Parathyroid adenoma (tissue), 2 donors: ENCODE measurements around the gene CEP104.

Experiments
- H2AFZ ChIP-seq: fragments of 300-600 bp; sonication (generic); one replicate; pipeline ENCODE4 v1.7.0; 2017; ENCODE audit warnings: antibody characterized with exemption, mild to moderate bottlenecking
- H3K27ac ChIP-seq: fragments of 300-600 bp; sonication (generic); one replicate; pipeline ENCODE4 v1.7.0; 2017
- H3K27me3 ChIP-seq: fragments of 300-600 bp; sonication (generic); one replicate; pipeline ENCODE4 v1.7.0; 2017; ENCODE audit warnings: low read length; ENCODE audit not compliant: control insufficient read depth, insufficient read depth
- H3K36me3 ChIP-seq: fragments of 300-600 bp; sonication (generic); one replicate; pipeline ENCODE4 v1.7.0; 2017; ENCODE audit warnings: low read length; ENCODE audit not compliant: control insufficient read depth, insufficient read depth
- H3K4me1 ChIP-seq: fragments of 300-600 bp; sonication (generic); one replicate; pipeline ENCODE4 v1.7.0; 2017; ENCODE audit warnings: control low read depth
- H3K4me2 ChIP-seq: fragments of 300-600 bp; sonication (generic); one replicate; pipeline ENCODE4 v1.7.0; 2017; ENCODE audit warnings: low read length
- H3K4me3 ChIP-seq: fragments of 300-600 bp; sonication (generic); one replicate; pipeline ENCODE4 v1.7.0; 2017; ENCODE audit warnings: low read depth, low read length
- H3K79me2 ChIP-seq: fragments of 300-600 bp; sonication (generic); one replicate; pipeline ENCODE4 v1.7.0; 2017; ENCODE audit warnings: control low read depth
- H3K9ac ChIP-seq: fragments of 300-600 bp; sonication (generic); one replicate; pipeline ENCODE4 v1.7.0; 2017; ENCODE audit warnings: mild to moderate bottlenecking
- H3K9me3 ChIP-seq: fragments of 300-600 bp; sonication (generic); one replicate; pipeline ENCODE4 v1.7.0; 2017; ENCODE audit warnings: low read length; ENCODE audit not compliant: control insufficient read depth
- TF ChIP-seq, protein P1 (sequence below): fragments of 300-600 bp; sonication (generic); IDR thresholded peaks from one replicate; pipeline ENCODE4 v1.7.0; 2017; ENCODE audit warnings: antibody characterized with exemption, mild to moderate bottlenecking
- donor health status: primary hyperparathyroidism.

CEP104 gene

DNA sequence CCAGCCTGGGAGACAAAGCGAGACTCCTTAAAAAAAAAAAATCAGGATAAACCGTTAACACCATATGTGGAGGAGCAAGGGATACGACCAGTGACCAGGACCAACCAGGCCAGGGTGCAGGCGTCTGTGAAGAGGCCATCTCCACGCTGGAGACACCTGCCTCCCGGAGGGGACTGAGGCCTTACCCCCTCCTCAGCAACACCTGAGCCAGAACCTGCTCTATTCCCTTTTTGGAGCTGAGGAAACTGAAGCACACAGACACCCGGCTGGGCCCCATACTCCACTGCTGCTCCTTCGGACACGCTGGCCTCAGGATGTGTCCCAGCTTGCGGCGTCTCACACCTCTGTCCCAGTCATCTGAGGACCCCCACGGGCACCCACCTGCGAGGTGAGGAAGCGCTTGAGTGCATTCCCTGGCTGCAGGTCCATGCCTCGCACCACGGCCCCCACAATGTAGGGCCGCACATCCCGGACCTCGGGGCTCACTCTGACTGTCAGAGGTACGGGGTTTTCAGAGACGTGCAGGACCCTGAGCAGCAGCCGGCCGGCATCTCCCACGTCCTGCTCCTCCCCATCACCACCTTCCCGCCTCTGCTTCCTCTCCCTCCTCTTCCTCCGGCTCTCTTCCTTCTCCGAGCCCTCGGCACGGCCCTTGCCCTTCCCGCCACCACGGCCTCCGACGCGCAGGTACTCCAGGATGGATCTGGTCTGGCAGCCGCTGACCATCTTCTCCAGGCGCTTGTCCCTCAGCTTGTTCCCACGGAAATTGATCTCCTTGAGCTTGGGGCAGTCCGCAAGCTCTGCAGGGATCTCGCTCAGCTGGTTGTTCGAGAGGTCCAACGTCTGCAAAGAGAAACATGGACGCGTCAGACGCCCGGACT lies 70.3 kb downstream of the CEP104 start:
- TF ChIP-seq, protein P1, sequence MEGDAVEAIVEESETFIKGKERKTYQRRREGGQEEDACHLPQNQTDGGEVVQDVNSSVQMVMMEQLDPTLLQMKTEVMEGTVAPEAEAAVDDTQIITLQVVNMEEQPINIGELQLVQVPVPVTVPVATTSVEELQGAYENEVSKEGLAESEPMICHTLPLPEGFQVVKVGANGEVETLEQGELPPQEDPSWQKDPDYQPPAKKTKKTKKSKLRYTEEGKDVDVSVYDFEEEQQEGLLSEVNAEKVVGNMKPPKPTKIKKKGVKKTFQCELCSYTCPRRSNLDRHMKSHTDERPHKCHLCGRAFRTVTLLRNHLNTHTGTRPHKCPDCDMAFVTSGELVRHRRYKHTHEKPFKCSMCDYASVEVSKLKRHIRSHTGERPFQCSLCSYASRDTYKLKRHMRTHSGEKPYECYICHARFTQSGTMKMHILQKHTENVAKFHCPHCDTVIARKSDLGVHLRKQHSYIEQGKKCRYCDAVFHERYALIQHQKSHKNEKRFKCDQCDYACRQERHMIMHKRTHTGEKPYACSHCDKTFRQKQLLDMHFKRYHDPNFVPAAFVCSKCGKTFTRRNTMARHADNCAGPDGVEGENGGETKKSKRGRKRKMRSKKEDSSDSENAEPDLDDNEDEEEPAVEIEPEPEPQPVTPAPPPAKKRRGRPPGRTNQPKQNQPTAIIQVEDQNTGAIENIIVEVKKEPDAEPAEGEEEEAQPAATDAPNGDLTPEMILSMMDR: no peak
- Histone ChIP-seq H3K4me2 (no peak overlapping the region), H3K4me1 (no peaks in the 10 kb centered on the region), H3K9me3 (no peaks in the 10 kb centered on the region), H3K36me3 (no peaks in the 10 kb centered on the region), H3K27me3 (no peaks in the 10 kb centered on the region), H3K9ac (no peak overlapping the region), H3K27ac (no peak overlapping the region), H3K79me2 (peaks cover 1% of the 10 kb centered on the region), H3K4me3 (no peak overlapping the region), H2AFZ (no peak overlapping the region)

- TF ChIP-seq, protein P1: no peak
Observed at GRCh38 chr1:3785456-3786157, 71.4 kb downstream of the CEP104 start.

GRCh38 chr1:3785045-3785444 lies 72.0 kb downstream of the CEP104 start:
- Histone ChIP-seq H3K4me2 (no peak overlapping the region), H3K79me2 (no peaks in the 10 kb centered on the region), H3K9ac (no peak overlapping the region), H3K36me3 (no peaks in the 10 kb centered on the region), H3K4me3 (no peak overlapping the region), H3K4me1 (no peaks in the 10 kb centered on the region), H2AFZ (no peak overlapping the region), H3K27ac (no peak overlapping the region), H3K9me3 (no peaks in the 10 kb centered on the region), H3K27me3 (no peaks in the 10 kb centered on the region)
- TF ChIP-seq, protein P1: no peak

More at GRCh38 chr1:3785456-3786157, 71.4 kb downstream of the CEP104 start:
- Histone ChIP-seq H3K9ac (no peak overlapping the region), H3K79me2 (no peaks in the 10 kb centered on the region), H3K4me3 (no peak overlapping the region), H3K36me3 (no peaks in the 10 kb centered on the region), H3K27me3 (no peaks in the 10 kb centered on the region), H3K9me3 (no peaks in the 10 kb centered on the region), H3K4me2 (no peak overlapping the region), H2AFZ (no peak overlapping the region), H3K4me1 (no peaks in the 10 kb centered on the region), H3K27ac (no peak overlapping the region)

- H3K4me2 ChIP-seq: no peak overlapping the region
- H3K27me3 ChIP-seq: no peaks in the 10 kb centered on the region
- no peaks in the 10 kb centered on the region for H3K4me1 ChIP-seq
- no peak overlapping the region for H3K4me3 ChIP-seq
- TF ChIP-seq, protein P1: no peak
- no peaks in the 10 kb centered on the region for H3K79me2 ChIP-seq
- H3K27ac ChIP-seq: no peak overlapping the region
- no peaks in the 10 kb centered on the region for H3K9me3 ChIP-seq
- no peak overlapping the region for H3K9ac ChIP-seq
- no peaks in the 10 kb centered on the region for H3K36me3 ChIP-seq
- no peak overlapping the region for H2AFZ ChIP-seq
Observed at GRCh38 chr1:3783651-3784474, 73.1 kb downstream of the CEP104 start.
